Type B pancreatic cell (in vitro differentiated cells): ENCODE measurements around the gene POLN. TPM values are rescaled to one million over a fixed set of nuclear protein-coding genes. Genes with fewer than 3 reads are reported as not detected.

ENCODE experiments used
- DNase-seq: peaks from one replicate; pipeline ENCODE4 v3.0.0; 2021; ENCODE audit warnings: mixed read lengths; ENCODE audit not compliant: unreplicated experiment; ENCODE audit errors: extremely low spot score
- H3K27ac Mint-ChIP-seq: 2 replicates; pipeline ENCODE4 v1.8.0; 2021; ENCODE audit warnings: mild to moderate bottlenecking, mixed read lengths
- H3K27me3 Mint-ChIP-seq: 2 replicates; pipeline ENCODE4 v1.8.0; 2021; ENCODE audit warnings: mixed read lengths
- H3K36me3 Mint-ChIP-seq: 2 replicates; pipeline ENCODE4 v1.8.0; 2021; ENCODE audit warnings: mixed read lengths
- H3K4me1 Mint-ChIP-seq: one replicate; pipeline ENCODE4 v1.8.0; 2021; ENCODE audit warnings: mixed read lengths; ENCODE audit not compliant: unreplicated experiment
- H3K4me3 Mint-ChIP-seq: 2 replicates; pipeline ENCODE4 v1.8.0; 2021; ENCODE audit warnings: mild to moderate bottlenecking, mixed read lengths
- H3K9me3 Mint-ChIP-seq: 2 replicates; pipeline ENCODE4 v1.8.0; 2021; ENCODE audit warnings: mixed read lengths
- CTCF ChIP-seq: fragments of 200-600 bp; sonication (generic); conservative IDR thresholded peaks from 2 replicates; pipeline ENCODE4 v1.5.0; 2021; ENCODE audit warnings: antibody characterized with exemption, mild to moderate bottlenecking
- total RNA-seq: library from RNA; stranded (reverse); gene quantifications from 2 replicates; pipeline ENCODE4 v1.2.1, GENCODE V29; 2021; ENCODE audit warnings: low replicate concordance

POLN gene
- total RNA-seq, 1 donor from 2014 or later, result 4.1 TPM

- no peak for TF ChIP-seq CTCF
- DNase-seq, result no peak
- no peak overlapping the region for H3K27ac Mint-ChIP-seq
- H3K4me3 Mint-ChIP-seq, result no peak overlapping the region
- no peaks in the 10 kb centered on the region for H3K27me3 Mint-ChIP-seq
- H3K9me3 Mint-ChIP-seq, result peaks cover 13% of the 10 kb centered on the region
- H3K36me3 Mint-ChIP-seq, result no peaks in the 10 kb centered on the region
- H3K4me1 Mint-ChIP-seq, result peaks cover 4% of the 10 kb centered on the region
Measured at GRCh38 chr4:2132438-2132837, 109.5 kb downstream of the POLN start.

- no peaks in the 10 kb centered on the region for H3K27me3 Mint-ChIP-seq
- no peak for TF ChIP-seq CTCF
- H3K36me3 Mint-ChIP-seq, result no peaks in the 10 kb centered on the region
- no peak for DNase-seq
- peaks cover 14% of the 10 kb centered on the region for H3K4me1 Mint-ChIP-seq
- H3K4me3 Mint-ChIP-seq, result no peak overlapping the region
- peaks cover 13% of the 10 kb centered on the region for H3K9me3 Mint-ChIP-seq
- H3K27ac Mint-ChIP-seq, result no peak overlapping the region
Measured at GRCh38 chr4:2127609-2128332, 114.2 kb downstream of the POLN start.

GRCh38 chr4:2126309-2127043, 115.4 kb downstream of the POLN start:
- no peak overlapping the region for H3K4me3 Mint-ChIP-seq
- peaks cover 2% of the 10 kb centered on the region for H3K9me3 Mint-ChIP-seq
- no peak for TF ChIP-seq CTCF
- DNase-seq, result no peak
- H3K4me1 Mint-ChIP-seq, result peaks cover 14% of the 10 kb centered on the region
- H3K27me3 Mint-ChIP-seq, result no peaks in the 10 kb centered on the region
- no peaks in the 10 kb centered on the region for H3K36me3 Mint-ChIP-seq
- H3K27ac Mint-ChIP-seq, result no peak overlapping the region

- Mint-ChIP-seq H3K36me3 (no peaks in the 10 kb centered on the region), H3K4me3 (no peak overlapping the region), H3K4me1 (peaks cover 14% of the 10 kb centered on the region), H3K27me3 (no peaks in the 10 kb centered on the region), H3K27ac (no peak overlapping the region), H3K9me3 (no peaks in the 10 kb centered on the region)
- no peak for DNase-seq
- TF ChIP-seq CTCF, result no peak
Measured at GRCh38 chr4:2125831-2126230, 116.1 kb downstream of the POLN start.

- TF ChIP-seq CTCF, result no peak
- no peaks in the 10 kb centered on the region for H3K36me3 Mint-ChIP-seq
- no peak overlapping the region for H3K27ac Mint-ChIP-seq
- no peaks in the 10 kb centered on the region for H3K27me3 Mint-ChIP-seq
- no peak for DNase-seq
- H3K9me3 Mint-ChIP-seq, result no peaks in the 10 kb centered on the region
- peaks cover 14% of the 10 kb centered on the region for H3K4me1 Mint-ChIP-seq
- no peak overlapping the region for H3K4me3 Mint-ChIP-seq
Measured at GRCh38 chr4:2125023-2125422, 116.9 kb downstream of the POLN start.
